HG02678 (cell line): ENCODE measurements around the gene DDO.

Source experiments
- ATAC-seq: cut with Tn5 transposase; IDR thresholded peaks from one replicate; pipeline ENCODE4 v1.9.1; 2021; ENCODE audit warnings: mild to moderate bottlenecking, moderate library complexity; ENCODE audit not compliant: unreplicated experiment

DDO gene

GRCh38 chr6:110348961-110349690, 66.2 kb downstream of the DDO start:
- no peak for ATAC-seq

- no peak for ATAC-seq
Measured at GRCh38 chr6:110345025-110345424, 70.3 kb downstream of the DDO start.

DNA sequence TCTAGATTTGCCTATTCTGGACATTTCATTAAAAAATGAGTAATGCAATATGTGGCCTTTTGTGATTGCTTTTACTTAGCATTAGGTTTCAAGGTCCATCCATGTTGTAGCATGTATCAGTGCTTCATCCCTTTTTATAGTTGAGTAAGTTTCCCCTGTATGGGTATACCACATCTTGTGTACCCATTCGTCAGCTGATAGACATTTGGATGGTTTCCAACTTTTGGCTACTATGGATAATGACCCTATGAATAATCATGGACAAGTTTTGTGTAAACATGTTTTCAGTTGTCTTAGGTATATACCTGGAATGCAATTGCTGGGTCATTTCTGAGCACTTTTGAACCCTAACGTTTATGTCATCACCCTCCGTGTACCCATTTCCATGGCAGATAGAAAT, 72.6 kb downstream of the DDO start:
- no peak for ATAC-seq
